Fibroblast of lung (primary cell): ENCODE results near the gene RNF220. TPM values are rescaled to one million over a fixed set of nuclear protein-coding genes. Genes with fewer than 3 reads are reported as not detected.

Experiments used
- DNase-seq, 2 donors: peaks; one replicate each; pipeline versions ENCODE4 v3.0.0 to v3.0.0-alpha.2; 2010; ENCODE audit warnings: low read depth in 2 of 2
- H2AFZ ChIP-seq: 2 replicates; pipeline ENCODE4 v1.5.1; 2012; ENCODE audit warnings: low read length, control low read depth, inconsistent platforms
- H3K27ac ChIP-seq: 2 replicates; pipeline ENCODE4 v1.5.1; 2011; ENCODE audit warnings: low read length, control low read depth; ENCODE audit not compliant: insufficient read depth
- H3K27me3 ChIP-seq: 2 replicates; pipeline ENCODE4 v1.5.1; 2011; ENCODE audit warnings: mild to moderate bottlenecking, low read length; ENCODE audit not compliant: control insufficient read depth, insufficient read depth
- H3K36me3 ChIP-seq: 2 replicates; pipeline ENCODE4 v1.5.1; 2011; ENCODE audit warnings: low read length; ENCODE audit not compliant: control insufficient read depth, insufficient read depth
- H3K4me1 ChIP-seq: 2 replicates; pipeline ENCODE4 v1.5.1; 2011; ENCODE audit warnings: low read length; ENCODE audit not compliant: control insufficient read depth, insufficient read depth; ENCODE audit errors: extremely low read depth
- H3K4me2 ChIP-seq: 2 replicates; pipeline ENCODE4 v1.5.1; 2011; ENCODE audit warnings: low read length, control low read depth; ENCODE audit not compliant: insufficient read depth; ENCODE audit errors: extremely low read depth
- H3K4me3 ChIP-seq, 4 experiments: fragments of 200-600 bp in 1 of 4; sonication (generic) in 1 of 4; replicated peaks in 1 of 4; 2 replicates each; pipeline ENCODE4 v1.5.1; 2011 to 2016; ENCODE audit warnings: low read length in 4 of 4, low read depth in 3 of 4, mild to moderate bottlenecking in 3 of 4, control low read depth in 2 of 4, inconsistent platforms in 1 of 4, mixed read lengths in 1 of 4; ENCODE audit not compliant: insufficient read depth in 1 of 4; ENCODE audit errors: control extremely low read depth in 1 of 4
- H3K79me2 ChIP-seq: 2 replicates; pipeline ENCODE4 v1.5.1; 2012; ENCODE audit warnings: mild to moderate bottlenecking, low read length, inconsistent platforms; ENCODE audit not compliant: control insufficient read depth, insufficient read depth
- H3K9ac ChIP-seq: 2 replicates; pipeline ENCODE4 v1.5.1; 2011; ENCODE audit warnings: mild to moderate bottlenecking, low read length, control low read depth; ENCODE audit not compliant: insufficient read depth
- H3K9me3 ChIP-seq: 2 replicates; pipeline ENCODE4 v1.5.1; 2012; ENCODE audit warnings: low read depth, low read length; ENCODE audit not compliant: control insufficient read depth, insufficient read depth
- H4K20me1 ChIP-seq: 2 replicates; pipeline ENCODE4 v1.5.1; 2011; ENCODE audit warnings: low read length; ENCODE audit not compliant: control insufficient read depth, insufficient read depth; ENCODE audit errors: extremely low read depth
- CTCF ChIP-seq, 2 donors: IDR thresholded peaks in 1 of 2; conservative IDR thresholded peaks in 1 of 2; 1 replicate in 1 of 2; 2 replicates in 1 of 2; pipeline ENCODE4 v1.5.1; 2011 to 2012; ENCODE audit warnings: low read length in 2 of 2, control low read depth in 1 of 2, inconsistent platforms in 1 of 2, low read depth in 1 of 2, mild to moderate bottlenecking in 1 of 2
- EZH2 ChIP-seq: IDR thresholded peaks from 2 replicates; pipeline ENCODE4 v1.5.1; 2012; ENCODE audit warnings: low read length, control low read depth, mild to moderate bottlenecking; ENCODE audit errors: missing control alignments
- polyA plus RNA-seq, 2 donors: library from polyadenylated mRNA; depleted of rRNA in 1 of 2; stranded (reverse) in 1 of 2; unstranded in 1 of 2; fragments of >200 nt; gene quantifications; 2 replicates each; pipeline ENCODE4 v1.2.1, GENCODE V29; 2011 to 2012; ENCODE audit warnings: missing spikeins in 1 of 2
- total RNA-seq: library from RNA; depleted of rRNA; stranded (reverse); fragments of >200 nt; gene quantifications from 2 replicates; pipeline ENCODE4 v1.2.1, GENCODE V29; 2014

RNF220 gene
- total and polyA plus RNA-seq, 2 donors (not counting 1 experiment from before 2014, with no cell fraction given) = 42.3 to 52.0 TPM

DNA sequence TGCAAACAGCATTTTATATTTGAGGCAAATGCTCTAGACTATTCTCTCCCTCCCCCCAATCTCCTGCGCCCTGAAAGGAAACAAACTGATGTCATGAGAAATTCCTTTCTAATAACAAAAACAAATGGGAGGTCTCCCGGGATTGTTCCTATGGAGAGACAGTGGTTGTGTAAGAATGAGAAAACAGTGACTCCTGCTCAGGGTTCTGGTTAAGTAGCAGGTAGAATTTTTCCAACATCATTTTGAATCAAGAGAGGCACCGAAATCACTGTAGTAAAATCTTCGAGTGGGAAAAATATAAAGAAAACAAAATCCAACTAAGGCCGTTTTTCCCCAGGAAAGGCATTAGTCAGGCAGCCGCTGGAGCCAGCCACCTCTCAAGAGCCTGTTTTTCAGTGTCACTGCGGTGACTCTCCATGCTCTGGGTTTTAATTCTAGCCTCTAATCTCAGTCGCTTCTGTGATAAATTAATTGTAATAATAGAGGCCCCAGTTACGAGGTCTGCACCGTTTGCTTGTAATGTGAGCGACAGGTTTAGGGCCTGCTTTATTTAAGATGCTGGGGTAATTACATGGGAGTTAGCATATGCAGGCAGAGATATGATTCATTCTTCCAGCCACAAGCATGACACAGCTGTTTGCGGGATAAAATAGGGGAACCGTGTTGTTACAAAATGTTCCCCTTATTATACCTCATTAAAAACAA lies 80.3 kb downstream of the RNF220 start:
- Histone ChIP-seq H3K27ac (no peak overlapping the region), H3K4me2 (no peak overlapping the region), H3K9ac (no peak overlapping the region), H3K27me3 (peaks cover 4% of the 10 kb centered on the region), H3K4me1 (peaks cover 2% of the 10 kb centered on the region), H3K36me3 (no peaks in the 10 kb centered on the region), H3K79me2 (no peaks in the 10 kb centered on the region), H4K20me1 (no peaks in the 10 kb centered on the region), H3K4me3 (no peak overlapping the region), H2AFZ (no peak overlapping the region), H3K9me3 (no peaks in the 10 kb centered on the region)
- TF ChIP-seq CTCF (conservative IDR thresholded peaks at IDR 0.05 in 1 of 2, IDR thresholded peaks at IDR 0.05 in 1 of 2; ENCODE audit: low read depth in 1 of 2, low read length in 2 of 2) (no peak), EZH2 (no peak)
- peak; percentile 86 to 88 for DNase-seq

GRCh38 chr1:44485934-44486460 lies 80.9 kb downstream of the RNF220 start:
- H3K9ac ChIP-seq = no peak overlapping the region
- no peaks in the 10 kb centered on the region for H3K9me3 ChIP-seq

DNA sequence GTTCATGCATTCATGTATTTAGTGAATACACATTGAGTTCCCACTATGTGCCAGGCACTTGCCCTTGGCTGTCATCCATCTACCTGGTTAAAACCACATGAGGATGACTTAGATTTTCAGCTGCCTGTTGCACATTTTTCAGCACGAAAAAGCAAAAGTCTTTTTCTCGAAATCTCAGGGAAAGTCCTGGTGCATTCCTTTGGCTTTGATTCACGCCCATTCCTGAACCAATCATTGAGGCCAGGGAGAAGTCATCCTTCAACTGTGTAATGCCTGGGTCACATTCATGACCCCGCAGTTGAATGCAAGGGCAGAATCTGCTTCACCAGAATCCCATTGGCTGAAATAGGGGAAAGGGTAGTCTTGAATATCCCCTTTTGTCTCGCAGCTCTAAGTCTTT lies 84.4 kb downstream of the RNF220 start:
- Histone ChIP-seq H3K9ac (no peak overlapping the region), H2AFZ (no peak overlapping the region)
- DNase-seq = peak; percentile 43 to 69

More at GRCh38 chr1:44485934-44486460, 80.9 kb downstream of the RNF220 start:
- Histone ChIP-seq H4K20me1 (no peaks in the 10 kb centered on the region), H2AFZ (no peak overlapping the region), H3K36me3 (no peaks in the 10 kb centered on the region), H3K27ac (no peak overlapping the region), H3K4me1 (peaks cover 2% of the 10 kb centered on the region), H3K27me3 (peaks cover 4% of the 10 kb centered on the region), H3K79me2 (no peaks in the 10 kb centered on the region), H3K4me3 (no peak overlapping the region), H3K4me2 (no peak overlapping the region)
- no peak for TF ChIP-seq EZH2
- peak in 1 of 2 donors; percentile 10 for TF ChIP-seq CTCF (conservative IDR thresholded peaks at IDR 0.05 in 1 of 2, IDR thresholded peaks at IDR 0.05 in 1 of 2; ENCODE audit: low read depth in 1 of 2, low read length in 2 of 2)
- no peak for DNase-seq

More for the DNA sequence above, 84.4 kb downstream of the RNF220 start:
- H3K4me1 ChIP-seq = peaks cover 2% of the 10 kb centered on the region
- no peak overlapping the region for H3K4me3 ChIP-seq
- no peaks in the 10 kb centered on the region for H3K9me3 ChIP-seq
- H3K4me2 ChIP-seq = no peak overlapping the region
- H3K27me3 ChIP-seq = no peaks in the 10 kb centered on the region
- no peaks in the 10 kb centered on the region for H4K20me1 ChIP-seq
- H3K79me2 ChIP-seq = no peaks in the 10 kb centered on the region
- no peaks in the 10 kb centered on the region for H3K36me3 ChIP-seq
- TF ChIP-seq EZH2 (no peak), CTCF (conservative IDR thresholded peaks at IDR 0.05 in 1 of 2, IDR thresholded peaks at IDR 0.05 in 1 of 2; ENCODE audit: low read depth in 1 of 2, low read length in 2 of 2) (no peak)
- H3K27ac ChIP-seq = no peak overlapping the region
